Measurements from ENCODE around the gene TSC22D1.
"Not testable (repeated sequence)": the region's sequence is repeated elsewhere in the genome, so short reads cannot be mapped to it uniquely, and the experiment has no call there.

Gene TSC22D1

DNA sequence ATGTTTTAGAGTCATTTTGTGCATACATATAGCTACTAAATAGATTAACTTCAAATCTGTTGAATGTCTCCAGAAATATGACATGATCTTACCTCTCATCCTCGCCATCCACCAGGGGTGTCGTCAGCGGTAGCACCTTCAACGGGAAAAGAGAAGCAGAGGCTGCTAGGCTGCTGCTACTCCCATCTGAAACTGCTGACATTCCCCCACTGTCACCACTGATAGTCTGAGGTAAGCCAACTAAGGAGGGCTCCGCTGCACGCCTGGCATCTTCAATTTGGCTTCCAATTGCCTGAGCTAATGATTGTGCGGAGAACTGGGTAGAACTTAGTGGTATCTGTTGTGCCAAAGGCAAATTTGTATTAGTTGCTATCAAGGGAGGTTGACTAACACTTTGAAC, 3.1 kb downstream of the TSC22D1 start:
- DNase-seq (ENCODE audit: low read depth in 2 of 2), result no peak

DNA sequence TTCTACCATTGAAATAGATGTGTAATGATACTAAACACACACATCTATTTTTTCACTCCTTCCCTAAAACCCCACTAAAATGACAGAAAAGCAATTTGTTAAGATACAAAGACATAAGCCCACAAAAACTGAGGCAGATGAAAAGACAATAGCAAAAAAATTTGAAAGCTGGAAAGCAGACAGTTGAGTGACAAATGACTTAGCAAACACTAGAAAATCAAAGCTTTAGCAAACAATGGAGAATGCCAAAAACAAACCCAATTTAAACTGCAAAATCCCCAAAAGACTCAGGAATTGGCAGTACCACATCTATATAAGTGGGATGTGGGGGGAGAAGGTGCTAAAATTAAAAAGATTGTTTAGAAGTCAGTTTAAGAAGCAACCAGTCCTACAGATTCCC, 9.5 kb downstream of the TSC22D1 start:
- no peak for DNase-seq (ENCODE audit: low read depth in 2 of 2)

DNA sequence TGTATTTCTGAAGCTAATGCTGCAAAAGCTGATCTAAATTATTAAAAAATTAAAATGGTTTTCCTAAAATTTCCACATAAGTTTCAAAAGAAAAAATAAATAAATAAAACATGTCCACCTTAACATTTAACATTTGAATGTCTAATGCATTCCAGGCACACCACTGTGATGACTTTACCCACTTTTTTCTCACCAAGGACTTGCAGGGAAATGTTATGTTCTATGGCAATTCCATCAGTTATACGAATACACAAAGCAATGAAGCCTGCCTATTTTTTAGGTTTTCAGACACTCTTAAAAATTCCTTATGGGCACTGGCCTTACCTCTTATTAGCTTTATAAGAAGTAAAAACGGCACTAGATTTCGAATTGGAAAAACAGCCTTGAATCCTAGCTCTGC, 10.2 kb downstream of the TSC22D1 start:
- DNase-seq (ENCODE audit: low read depth in 2 of 2), result no peak

DNA sequence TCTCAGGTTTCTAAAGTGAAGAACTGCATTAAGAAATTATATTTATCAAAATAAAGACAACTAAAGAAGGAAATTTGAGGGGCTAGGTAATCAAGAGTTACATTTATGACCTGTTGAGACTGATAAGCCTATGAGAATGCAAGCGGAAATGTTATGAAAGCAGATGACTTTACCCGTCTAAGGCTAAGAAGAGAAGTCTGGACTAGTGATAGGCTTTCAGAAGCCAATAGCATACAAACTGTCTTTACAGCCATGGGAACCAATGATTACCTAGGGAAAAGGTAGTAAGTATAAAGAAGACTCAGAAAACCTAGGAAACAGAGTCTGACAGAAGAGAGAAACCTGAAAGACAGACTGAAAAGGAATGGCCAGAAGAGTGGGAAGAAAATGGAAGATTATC, 11.2 kb downstream of the TSC22D1 start:
- no peak for DNase-seq (ENCODE audit: low read depth in 2 of 2)

DNA sequence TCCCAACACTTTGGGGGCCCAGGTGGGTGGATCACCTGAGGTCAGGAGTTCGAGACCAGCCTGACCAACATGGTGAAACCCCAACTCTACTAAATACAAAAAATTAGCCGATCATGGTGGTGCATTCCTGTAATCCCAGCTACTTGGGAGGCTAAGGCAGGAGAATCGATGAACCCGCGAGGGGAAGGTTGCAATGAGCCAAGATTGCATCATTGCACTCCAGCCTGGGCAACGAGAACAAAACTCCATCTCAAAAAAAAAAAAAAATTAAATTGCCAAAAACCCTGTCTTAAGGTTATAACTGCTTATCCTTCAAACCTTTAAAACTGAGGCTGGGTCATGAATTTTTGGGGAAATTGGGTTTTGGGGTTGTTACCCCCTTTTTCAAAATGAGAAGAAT, 13.3 kb downstream of the TSC22D1 start:
- not testable (repeated sequence) for DNase-seq (ENCODE audit: low read depth in 2 of 2)

DNA sequence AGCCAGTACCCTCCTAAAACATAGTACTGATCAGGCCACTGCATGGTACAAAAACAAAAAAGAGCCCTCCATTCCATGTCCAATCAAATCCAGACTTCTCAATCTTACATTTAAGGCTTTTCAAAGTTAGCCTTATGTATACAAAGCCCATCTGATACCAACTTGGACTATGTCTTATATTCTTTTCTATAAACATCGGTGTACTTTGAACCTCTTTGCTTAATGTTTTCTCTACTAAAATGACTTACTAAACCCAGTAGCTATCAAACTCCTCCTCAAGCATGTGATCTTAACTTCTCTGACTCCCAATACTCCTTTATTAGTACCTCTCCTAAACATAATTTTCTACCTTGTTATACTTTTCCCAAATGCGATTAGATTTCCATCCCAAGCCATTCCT, 14.8 kb downstream of the TSC22D1 start:
- no peak for DNase-seq (ENCODE audit: low read depth in 2 of 2)

DNA sequence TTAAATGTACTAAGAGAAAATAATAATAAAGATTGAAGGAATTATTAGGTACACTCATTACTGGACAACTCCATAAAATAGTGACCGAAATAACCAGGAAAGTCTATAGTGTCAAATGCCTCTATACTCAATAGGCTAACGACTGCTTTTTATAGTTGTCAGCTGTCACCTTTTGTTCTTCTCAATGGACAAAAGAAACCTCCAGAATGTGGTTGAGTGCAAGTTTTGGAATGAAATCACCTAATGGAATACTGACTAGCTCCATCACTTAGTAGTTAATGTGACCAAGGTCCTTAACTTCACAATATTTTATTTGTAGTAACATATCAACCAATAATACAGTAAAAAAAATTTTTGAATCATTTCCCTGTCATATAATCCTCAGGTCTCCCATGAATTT, 18.1 kb downstream of the TSC22D1 start:
- no peak for DNase-seq (ENCODE audit: low read depth in 2 of 2)

DNA sequence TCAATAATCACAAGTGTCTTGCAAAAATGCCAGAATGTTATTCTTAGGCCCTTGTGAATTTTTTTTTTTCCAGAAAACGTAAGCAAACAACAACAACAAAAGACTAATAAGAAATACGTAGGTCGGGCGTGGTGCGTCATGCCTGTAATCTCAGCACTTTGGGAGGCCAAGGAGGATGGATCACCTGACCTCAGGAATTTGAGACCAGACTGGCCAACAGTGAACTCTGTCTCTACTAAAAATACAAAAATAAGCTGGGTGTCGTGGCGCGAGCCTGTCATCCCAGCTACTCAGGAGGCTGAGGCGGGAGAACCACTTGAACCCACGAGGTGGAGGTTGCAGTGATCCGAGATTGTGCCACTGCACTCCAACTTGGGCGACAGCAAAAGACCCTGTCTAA, 20.9 kb downstream of the TSC22D1 start:
- no peak for DNase-seq (ENCODE audit: low read depth in 2 of 2)

DNA sequence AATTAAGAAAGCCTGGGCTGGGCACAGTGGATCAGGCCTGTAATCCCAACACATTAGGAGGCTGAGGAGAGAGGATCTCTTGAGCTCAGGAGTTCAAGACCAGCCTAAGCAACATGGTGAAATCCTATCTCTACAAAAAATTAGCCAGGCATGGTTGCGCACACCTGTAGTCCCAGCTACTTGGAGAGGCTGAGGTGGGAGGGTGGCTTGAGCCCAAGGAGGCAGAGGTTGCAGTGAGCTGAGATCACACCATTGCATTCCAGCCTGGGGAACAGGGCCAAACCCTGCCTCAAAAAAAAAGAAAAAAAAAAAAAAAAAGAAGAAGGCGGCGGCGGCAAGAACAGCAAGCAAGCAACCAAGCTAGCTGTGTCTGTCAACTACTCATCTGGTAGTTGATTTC, 26.7 kb downstream of the TSC22D1 start:
- DNase-seq (ENCODE audit: low read depth in 2 of 2), result no peak

DNA sequence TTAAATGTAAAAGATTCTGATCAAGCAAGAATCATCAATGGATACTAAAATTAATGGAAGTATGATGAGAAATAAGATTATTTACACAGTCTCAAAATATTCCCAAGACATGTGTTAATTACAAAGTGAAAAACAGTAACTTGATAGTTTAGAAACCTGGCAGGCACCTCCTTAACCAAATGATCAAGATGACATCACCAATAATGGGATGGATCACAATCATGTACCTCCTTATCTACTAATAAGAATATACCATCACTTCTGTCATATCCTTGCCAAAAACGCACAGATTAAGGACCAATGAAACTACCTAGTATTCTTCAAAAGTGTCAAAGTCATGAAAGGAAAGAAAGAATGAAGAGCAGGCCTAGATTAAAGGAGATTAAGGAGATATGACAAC, 30.0 kb downstream of the TSC22D1 start:
- no peak for DNase-seq (ENCODE audit: low read depth in 2 of 2)

DNA sequence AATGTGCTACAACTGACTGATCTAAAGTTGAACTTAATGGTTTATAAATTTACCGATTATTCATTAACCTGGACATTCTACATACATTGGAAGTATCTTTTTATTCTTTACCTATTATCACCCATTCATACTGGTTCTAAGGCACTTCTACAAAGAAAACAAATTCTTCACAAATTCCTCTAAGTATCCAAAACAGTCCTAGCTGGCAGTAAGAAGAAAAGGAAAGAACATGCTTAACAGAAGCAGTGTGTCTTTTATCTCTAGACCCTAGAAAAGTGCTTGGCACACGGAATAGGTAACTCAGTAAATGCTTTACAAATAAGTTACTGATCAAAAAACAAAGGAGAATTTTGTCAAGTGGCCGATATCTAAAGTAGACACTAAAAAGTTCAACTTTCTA, 32.8 kb downstream of the TSC22D1 start:
- no peak for DNase-seq (ENCODE audit: low read depth in 2 of 2)

DNA sequence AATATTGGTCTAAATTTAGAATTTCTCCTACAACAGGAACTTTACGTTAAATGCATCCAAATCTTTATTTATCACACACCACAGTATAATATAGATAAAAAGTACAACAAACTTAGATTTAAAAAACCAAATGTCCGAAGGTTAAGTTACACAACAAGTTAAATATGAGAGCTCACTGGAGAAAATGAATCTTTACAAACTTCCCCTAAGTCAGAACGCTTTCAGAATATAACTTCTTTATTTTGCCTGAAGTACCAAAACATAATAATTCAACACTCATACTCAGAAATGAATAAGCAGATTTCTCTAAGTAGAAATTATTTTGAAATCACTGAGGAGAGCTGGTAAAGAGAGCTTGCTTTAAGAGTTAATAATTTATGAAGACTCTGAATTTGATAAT, 33.8 kb downstream of the TSC22D1 start:
- DNase-seq (ENCODE audit: low read depth in 2 of 2), result no peak

DNA sequence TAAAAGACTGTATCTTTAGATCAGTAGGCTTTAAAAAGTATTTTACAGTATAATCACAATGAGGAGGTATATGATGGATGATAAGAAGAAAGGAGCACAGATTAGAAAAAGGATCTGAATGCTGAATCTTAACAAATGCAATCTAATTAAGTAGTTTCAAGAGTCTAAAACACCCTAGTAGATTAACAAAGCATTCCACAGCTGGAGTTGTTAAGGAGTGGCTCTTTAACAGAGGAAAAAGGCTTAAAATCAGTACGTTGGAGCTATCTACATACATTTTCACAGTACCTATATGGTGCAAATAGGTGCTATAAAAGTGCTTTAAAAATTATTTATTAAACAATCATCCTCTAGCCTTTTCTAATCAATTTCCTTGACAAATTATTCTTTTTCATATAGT, 34.5 kb downstream of the TSC22D1 start:
- DNase-seq (ENCODE audit: low read depth in 2 of 2), result no peak

DNA sequence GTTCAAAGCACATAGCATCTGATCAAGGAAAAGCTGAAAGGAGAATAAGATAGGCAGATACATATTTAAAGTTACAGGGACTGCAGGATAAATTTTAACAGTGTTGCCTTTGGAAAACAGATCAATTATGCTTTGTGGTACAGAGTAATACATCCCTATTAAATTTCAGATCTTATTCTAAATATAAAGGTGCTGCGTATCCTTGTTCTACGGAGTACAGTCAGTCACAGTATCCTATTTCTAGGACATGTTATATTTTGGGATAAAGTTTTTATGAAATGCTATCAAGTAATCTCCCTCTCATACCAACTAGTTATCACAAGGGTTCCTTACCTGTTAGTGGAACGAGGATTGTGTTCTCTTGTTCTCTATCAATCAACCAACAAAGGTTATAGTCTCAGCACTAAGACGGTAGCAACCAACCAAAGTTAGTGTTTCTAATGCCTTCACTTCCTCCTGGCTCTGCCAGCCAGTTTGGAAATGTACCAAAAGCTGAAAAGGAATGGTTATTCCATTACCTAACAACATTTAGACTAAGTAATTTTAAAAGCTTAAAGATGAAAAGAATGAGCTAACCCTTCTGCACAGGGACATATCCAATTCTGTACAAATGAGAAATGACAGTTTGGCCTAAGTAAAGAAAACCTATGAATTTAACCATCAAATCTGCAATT, 35.2 kb downstream of the TSC22D1 start:
- no peak for DNase-seq (ENCODE audit: low read depth in 2 of 2)

DNA sequence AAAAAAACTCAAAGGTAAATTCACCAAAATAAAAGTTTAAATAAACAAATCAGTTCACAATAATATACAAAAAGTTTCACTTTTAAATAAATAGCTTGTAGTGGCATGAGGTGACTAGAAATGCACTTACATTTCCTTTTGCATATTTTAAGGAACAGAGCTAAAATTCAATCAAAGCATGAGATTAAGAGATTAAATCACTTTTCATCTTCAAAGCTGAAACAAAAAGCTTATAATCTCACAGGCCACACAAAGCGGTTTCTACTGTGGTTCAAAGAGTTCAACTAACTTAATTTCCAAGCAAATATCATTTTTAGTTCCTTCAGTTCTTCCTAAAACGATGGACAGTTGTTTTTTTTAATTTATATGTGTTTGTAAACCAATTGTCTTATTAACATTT, 38.9 kb downstream of the TSC22D1 start:
- DNase-seq (ENCODE audit: low read depth in 2 of 2), result no peak

DNA sequence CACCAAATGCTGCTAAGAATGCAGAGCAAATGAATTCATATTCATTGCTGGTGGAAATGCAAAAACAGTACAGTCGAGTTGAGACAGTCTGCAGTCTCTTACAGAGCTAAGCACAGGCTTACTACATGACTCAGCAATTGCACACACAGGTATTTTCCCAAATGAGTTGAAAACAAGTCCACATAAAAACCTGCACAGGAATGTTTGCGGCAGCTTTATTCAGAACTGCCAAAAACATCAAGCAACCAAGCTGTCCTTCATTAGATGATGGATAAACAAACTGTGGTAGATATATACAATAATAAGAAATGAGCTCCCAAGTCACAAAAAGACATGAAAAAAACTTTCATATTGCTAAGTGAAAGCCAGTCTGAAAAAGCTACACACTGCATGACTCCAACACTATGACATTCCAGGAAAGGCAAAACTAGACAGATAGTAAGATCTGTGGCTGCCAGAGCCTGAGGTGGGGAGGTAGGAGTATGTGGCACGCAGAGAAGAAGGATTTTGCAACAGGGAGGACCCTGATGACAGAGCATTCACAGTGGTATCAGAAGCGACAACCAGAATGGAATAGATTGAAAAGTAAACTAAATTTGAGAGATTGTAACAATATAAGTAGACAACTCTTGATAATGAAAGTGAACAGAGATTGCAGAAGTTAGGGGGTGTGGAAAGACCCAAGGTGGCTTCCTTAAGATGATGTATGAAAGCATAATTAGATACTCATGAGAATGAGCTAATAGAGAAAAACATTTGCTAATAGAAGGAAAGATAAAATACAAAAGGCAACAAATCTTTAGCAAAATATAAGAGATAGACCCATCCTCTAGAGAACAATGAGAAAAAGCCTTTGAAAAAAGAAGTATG, 52.7 kb downstream of the TSC22D1 start:
- no peak for DNase-seq (ENCODE audit: low read depth in 2 of 2)

DNA sequence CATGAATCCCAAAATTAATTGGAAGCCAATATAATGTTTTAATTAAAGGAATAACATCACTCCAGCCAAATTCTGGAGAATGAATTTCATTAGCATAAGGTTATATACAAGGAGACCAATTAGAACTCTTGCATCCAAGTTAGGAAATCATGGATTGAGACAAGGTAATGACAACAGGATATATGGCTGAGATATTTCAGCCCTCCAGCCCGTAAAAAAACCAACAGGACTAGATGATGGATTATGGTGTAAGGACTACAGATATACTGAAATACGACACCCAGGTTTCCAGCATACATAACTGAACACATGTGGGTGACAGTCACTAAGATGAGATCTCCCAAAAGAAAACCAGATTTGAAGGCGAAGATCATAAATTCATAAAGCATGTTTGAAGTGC, 56.5 kb downstream of the TSC22D1 start:
- no peak for DNase-seq (ENCODE audit: low read depth in 2 of 2)

DNA sequence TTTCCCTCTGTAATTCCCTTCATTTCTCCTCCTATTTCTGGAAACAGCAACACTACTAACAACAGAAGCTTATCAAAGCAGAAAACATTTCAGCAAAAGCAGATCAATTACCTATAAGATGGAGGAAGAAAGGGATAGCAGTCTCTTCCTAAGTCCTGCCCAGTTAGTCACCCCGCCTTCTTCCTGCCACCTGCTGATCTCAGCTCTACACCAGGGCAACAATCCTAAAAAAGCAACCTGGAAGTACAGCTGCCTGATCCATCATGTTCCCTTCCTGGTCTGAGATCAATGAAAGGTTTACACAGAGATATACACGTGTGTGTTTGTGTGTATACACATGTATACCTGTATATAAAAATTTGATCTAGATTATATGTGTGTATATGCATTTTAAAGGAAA, 59.4 kb downstream of the TSC22D1 start:
- DNase-seq (ENCODE audit: low read depth in 2 of 2), result no peak

DNA sequence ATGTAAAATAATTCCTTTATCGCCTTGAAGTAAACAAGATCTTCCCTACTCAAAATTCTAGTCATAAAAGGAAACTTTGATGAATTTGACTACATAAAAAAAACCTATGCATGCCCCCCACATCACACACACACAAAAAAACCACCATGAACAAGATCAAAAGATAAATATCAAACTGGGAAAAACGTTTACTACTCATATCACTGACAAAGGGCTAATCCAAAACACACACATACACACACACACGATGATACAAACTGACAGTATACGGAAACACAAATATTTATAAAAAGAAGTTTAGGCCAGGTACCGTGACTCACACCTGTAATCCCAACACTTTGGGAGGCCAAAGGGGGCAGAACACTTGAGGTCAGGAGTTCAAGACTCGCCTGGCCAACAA, 61.9 kb downstream of the TSC22D1 start:
- DNase-seq (ENCODE audit: low read depth in 2 of 2), result no peak

DNA sequence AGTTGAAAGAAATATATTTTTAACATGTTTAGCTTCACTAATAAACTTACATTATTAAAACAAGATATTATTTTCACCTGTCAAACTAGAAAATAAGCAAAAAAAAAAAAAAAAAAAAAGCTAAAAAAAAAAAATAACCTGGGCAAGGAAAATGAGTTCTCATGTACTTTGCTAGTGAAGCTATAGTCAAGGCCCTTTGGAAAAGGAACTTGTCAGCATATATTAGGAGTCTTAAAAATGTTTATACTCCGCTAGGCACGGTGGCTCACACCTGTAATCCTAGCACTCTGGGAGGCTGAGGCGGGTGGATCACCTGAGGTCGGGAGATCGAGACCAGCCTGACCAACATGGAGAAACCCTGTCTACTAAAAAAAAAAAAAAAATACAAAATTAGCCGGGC, 66.3 kb downstream of the TSC22D1 start:
- DNase-seq (ENCODE audit: low read depth in 2 of 2), result not testable (repeated sequence)

DNA sequence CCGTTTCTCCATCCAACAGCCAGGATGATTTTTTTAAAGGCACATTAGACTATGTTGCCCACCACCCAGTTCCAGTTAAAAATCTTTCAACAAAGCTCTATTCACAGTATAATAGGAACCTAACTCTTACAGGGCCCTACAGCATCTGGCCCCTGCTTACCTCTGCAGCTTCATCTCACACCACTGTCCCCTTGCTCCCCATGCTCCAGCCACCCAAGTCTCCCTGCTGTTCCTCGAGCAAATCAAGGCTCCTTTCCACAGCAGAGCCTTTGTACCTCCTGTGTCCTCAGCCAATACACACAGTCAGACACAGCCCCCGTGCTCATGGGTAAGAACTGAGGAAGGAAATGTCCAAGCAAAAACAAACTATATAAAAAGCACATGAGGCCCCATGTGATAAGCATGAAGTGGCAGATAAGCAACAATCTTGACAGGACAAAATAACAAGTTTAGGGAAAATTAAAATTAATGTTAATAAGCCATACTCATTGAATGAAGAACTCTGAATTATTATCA, 67.5 kb downstream of the TSC22D1 start:
- no peak for DNase-seq (ENCODE audit: low read depth in 2 of 2)

DNA sequence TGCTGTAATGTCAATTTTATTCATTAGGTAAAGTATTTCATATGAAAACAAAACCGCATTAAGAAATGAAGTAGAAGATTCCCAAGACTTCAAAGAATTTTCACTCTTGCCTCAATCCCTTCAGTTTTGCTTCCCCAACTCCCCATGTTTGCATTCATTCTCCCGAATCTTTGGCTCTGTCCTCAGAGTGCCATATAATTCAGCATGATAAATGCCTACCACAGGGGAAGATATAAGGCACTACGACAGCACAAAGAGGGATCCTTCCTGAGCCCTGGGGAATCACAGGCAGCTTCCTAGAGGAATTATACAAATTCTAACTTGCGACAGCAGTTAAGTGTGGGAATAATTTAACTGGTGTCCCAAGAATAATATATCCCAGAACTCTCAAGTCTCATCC, 68.5 kb downstream of the TSC22D1 start:
- no peak for DNase-seq (ENCODE audit: low read depth in 2 of 2)

DNA sequence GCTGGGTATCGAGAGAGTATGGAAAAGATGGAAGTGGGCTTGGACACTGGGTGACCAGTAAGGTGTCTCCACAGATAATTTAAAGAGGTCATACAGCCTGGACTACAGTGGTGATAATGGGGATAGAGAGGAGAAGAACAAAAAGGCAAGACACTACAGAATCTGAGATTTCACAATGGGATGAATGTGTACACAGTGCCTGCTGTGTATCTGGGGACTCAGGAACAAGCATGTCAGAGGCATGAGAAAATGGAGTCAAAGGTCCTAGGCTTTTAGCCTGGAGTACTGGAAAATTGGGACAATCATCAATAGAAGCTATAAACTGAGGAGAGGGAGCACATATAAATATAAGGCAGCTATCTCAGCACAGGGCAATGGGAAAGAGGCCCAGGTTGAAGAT, 69.4 kb downstream of the TSC22D1 start:
- no peak for DNase-seq (ENCODE audit: low read depth in 2 of 2)
